Measurements from ENCODE around the gene PRR11. TPM values are rescaled to one million over a fixed set of nuclear protein-coding genes. Genes with fewer than 3 reads are reported as not detected.

PRR11 gene
- total and polyA plus RNA-seq, 11 donors: 0.15 to 11.4 (median 1.0) TPM

DNA sequence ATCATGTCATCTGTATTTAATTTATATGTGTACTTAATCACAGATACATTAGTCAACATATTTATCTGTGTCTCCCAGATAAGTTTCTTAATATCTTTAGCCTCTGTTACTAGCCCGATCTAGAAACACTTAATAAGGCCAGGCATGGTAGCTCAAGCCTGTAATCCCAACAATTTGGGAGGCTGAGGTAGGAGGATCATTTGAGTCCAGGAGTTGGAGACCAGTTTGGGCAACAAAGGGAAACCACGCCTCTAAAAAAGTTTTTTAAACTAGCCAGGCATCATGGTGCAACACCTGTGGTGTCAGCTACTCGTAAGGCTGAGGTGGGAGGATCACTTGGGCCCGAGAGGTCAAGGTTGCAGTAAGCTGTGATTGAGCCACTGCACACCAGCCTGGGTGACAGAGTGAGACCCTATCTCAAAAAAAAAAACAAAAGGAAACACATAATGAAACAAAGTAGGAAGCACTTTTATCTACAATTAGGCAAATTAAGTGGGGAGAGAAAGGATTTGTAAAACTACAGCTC, 9.9 kb upstream of the PRR11 start:
- H3K36me3 ChIP-seq: peaks cover 0 to 13% (median 0%) of the 10 kb centered on the region in 9 donors
- no peak for TF ChIP-seq POLR2A (IDR thresholded peaks at IDR 0.05)
- TF ChIP-seq, protein P1, sequence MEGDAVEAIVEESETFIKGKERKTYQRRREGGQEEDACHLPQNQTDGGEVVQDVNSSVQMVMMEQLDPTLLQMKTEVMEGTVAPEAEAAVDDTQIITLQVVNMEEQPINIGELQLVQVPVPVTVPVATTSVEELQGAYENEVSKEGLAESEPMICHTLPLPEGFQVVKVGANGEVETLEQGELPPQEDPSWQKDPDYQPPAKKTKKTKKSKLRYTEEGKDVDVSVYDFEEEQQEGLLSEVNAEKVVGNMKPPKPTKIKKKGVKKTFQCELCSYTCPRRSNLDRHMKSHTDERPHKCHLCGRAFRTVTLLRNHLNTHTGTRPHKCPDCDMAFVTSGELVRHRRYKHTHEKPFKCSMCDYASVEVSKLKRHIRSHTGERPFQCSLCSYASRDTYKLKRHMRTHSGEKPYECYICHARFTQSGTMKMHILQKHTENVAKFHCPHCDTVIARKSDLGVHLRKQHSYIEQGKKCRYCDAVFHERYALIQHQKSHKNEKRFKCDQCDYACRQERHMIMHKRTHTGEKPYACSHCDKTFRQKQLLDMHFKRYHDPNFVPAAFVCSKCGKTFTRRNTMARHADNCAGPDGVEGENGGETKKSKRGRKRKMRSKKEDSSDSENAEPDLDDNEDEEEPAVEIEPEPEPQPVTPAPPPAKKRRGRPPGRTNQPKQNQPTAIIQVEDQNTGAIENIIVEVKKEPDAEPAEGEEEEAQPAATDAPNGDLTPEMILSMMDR (IDR thresholded peaks at IDR 0.05): no peak
- intact Hi-C loops (cut with DNase I): loop anchor here in 1 of 10 donors (10.0 kb wide), 1 partner anchor 1931 kb away; no protein-coding TSS in a partner anchor
- H3K4me3 ChIP-seq: no peak overlapping the region
- H3K9me3 ChIP-seq: no peaks in the 10 kb centered on the region
- H3K4me1 ChIP-seq: peaks cover 0 to under 1% (median 0%) of the 10 kb centered on the region in 12 donors
- H3K27ac ChIP-seq: no peak overlapping the region
- WGBS, 4 donors: 94 to 98% (median 97%) methylated on average over 4 of the region's 4 CpGs
- no peak for DNase-seq
- ATAC-seq: no peak
- H3K27me3 ChIP-seq: no peaks in the 10 kb centered on the region

- no peak overlapping the region for H3K27ac ChIP-seq
- H3K4me3 ChIP-seq: no peak overlapping the region
- H3K27me3 ChIP-seq: no peaks in the 10 kb centered on the region
- peaks cover 0 to 6% (median 0%) of the 10 kb centered on the region in 9 donors for H3K36me3 ChIP-seq
- 81 to 92% (median 91%) methylated on average over 2 of the region's 2 CpGs for WGBS, 4 donors
- H3K4me1 ChIP-seq: peaks cover 0 to 27% (median 10%) of the 10 kb centered on the region in 12 donors
- TF ChIP-seq POLR2A (IDR thresholded peaks at IDR 0.05): no peak
- TF ChIP-seq, protein P1 (IDR thresholded peaks at IDR 0.05): no peak
- intact Hi-C loops (cut with DNase I): loop anchor here in 1 of 10 donors (10.0 kb wide), 1 partner anchor 1934 kb away; no protein-coding TSS in a partner anchor
- no peak for ATAC-seq
- no peak for DNase-seq
- no peaks in the 10 kb centered on the region for H3K9me3 ChIP-seq
Observed at GRCh38 chr17:59149051-59149450, 6.5 kb upstream of the PRR11 start.

- H3K36me3 ChIP-seq: no peaks in the 10 kb centered on the region
- 90 to 94% (median 94%) methylated on average over 5 of the region's 5 CpGs for WGBS, 4 donors
- no peaks in the 10 kb centered on the region for H3K27me3 ChIP-seq
- H3K27ac ChIP-seq: no peak overlapping the region
- TF ChIP-seq POLR2A (IDR thresholded peaks at IDR 0.05): no peak
- TF ChIP-seq, protein P1 (IDR thresholded peaks at IDR 0.05): no peak
- ATAC-seq (no peak), DNase-seq (no peak)
- intact Hi-C loops (cut with DNase I): loop anchor here in 3 of 10 donors (5.0 to 10.0 kb wide), 3 partner anchors 43 to 1935 kb away; partner anchors contain the start of gene TRIM37 (in 2 of the 3)
- peaks cover 0 to 29% (median 10%) of the 10 kb centered on the region in 12 donors for H3K4me1 ChIP-seq
- no peak overlapping the region for H3K4me3 ChIP-seq
- H3K9me3 ChIP-seq: no peaks in the 10 kb centered on the region
Observed at GRCh38 chr17:59149841-59150511, 5.6 kb upstream of the PRR11 start.

DNA sequence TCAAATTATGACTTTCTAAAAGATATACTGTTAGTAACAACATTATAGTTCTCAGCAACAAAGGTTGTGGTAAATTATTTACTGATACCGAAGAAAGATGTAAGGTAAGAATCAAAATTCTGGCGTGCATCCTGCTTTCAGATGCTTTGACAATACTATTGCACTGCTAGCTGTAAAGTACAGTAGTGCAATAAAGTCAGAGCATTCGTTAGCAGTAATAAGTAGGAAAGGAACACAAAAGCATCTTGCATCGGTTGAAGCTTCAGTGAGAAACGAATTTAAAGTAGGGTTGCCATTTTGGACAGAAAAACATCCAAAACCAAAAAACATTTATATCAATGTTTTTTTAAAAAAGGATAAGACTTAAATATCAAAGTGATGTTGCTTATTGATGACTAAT, 4.5 kb upstream of the PRR11 start:
- Histone ChIP-seq H3K36me3 (no peaks in the 10 kb centered on the region), H3K9me3 (no peaks in the 10 kb centered on the region), H3K27me3 (no peaks in the 10 kb centered on the region), H3K27ac (no peak overlapping the region), H3K4me3 (no peak overlapping the region), H3K4me1 (peaks cover 0 to 32% (median 13%) of the 10 kb centered on the region in 12 donors)
- WGBS, 4 donors: 71 to 76% (median 74%) methylated on average over 5 of the region's 5 CpGs
- intact Hi-C loops (cut with DNase I): loop anchor here in 2 of 10 donors (5.0 to 10.0 kb wide), 2 partner anchors 44 to 46 kb away; partner anchors contain the start of gene TRIM37 (in 2 of the 2)
- no peak for ATAC-seq
- no peak for TF ChIP-seq POLR2A (IDR thresholded peaks at IDR 0.05)
- TF ChIP-seq, protein P1 (IDR thresholded peaks at IDR 0.05): no peak
- DNase-seq: no peak
